Nephron progenitor cell (in vitro differentiated cells): ENCODE data around the gene GPHN.
A peak's percentile ranks its signal among the peaks of the same experiment; 100 is the strongest.

ENCODE experiments used
- DNase-seq: peaks from one replicate; pipeline ENCODE4 v3.0.0; 2021
- H3K27ac Mint-ChIP-seq: 2 replicates; pipeline ENCODE4 v1.8.0; 2021; ENCODE audit warnings: mild to moderate bottlenecking, moderate library complexity, mixed read lengths
- H3K27me3 Mint-ChIP-seq: 2 replicates; pipeline ENCODE4 v1.8.0; 2021; ENCODE audit warnings: mild to moderate bottlenecking, low read depth, mixed read lengths; ENCODE audit not compliant: poor library complexity
- H3K36me3 Mint-ChIP-seq: 2 replicates; pipeline ENCODE4 v1.8.0; 2021; ENCODE audit warnings: low read depth, mixed read lengths
- H3K4me1 Mint-ChIP-seq: 2 replicates; pipeline ENCODE4 v1.8.0; 2021; ENCODE audit warnings: mixed read lengths
- H3K4me3 Mint-ChIP-seq: 2 replicates; pipeline ENCODE4 v1.8.0; 2021; ENCODE audit warnings: mild to moderate bottlenecking, moderate library complexity, mixed read lengths
- H3K9me3 Mint-ChIP-seq: 2 replicates; pipeline ENCODE4 v1.8.0; 2021; ENCODE audit warnings: mild to moderate bottlenecking, moderate library complexity, mixed read lengths
- TF ChIP-seq, protein P1 (sequence below): fragments of 200-600 bp; sonication (generic); IDR thresholded peaks from 2 replicates; pipeline ENCODE4 v1.5.0; 2021; ENCODE audit warnings: antibody characterized with exemption

GPHN gene

DNA sequence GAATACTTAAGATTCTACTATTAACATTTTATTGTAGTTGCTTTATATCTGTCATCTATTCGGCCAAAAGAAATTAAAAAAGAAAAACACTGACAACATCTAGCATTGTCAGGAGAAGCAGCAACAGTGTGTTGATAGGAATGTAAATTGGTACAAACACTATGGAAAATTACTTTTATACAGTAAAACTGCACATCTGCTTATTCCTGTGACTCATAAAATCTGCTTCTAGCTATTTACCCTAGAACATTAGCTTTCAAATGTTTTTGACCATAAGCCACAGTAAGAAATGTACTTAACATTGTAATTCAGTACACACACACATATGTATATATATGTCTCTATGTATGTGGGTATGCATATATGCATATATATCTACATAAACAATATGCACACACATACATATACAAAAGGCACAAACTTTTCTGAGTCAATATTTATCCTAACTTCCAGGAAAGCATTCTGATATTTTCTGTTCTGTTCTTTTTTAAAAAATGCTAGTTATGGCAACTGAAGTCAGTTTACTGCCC lies 402.4 kb downstream of the GPHN start:
- H3K27me3 Mint-ChIP-seq = no peaks in the 10 kb centered on the region
- no peaks in the 10 kb centered on the region for H3K9me3 Mint-ChIP-seq
- no peaks in the 10 kb centered on the region for H3K36me3 Mint-ChIP-seq
- no peaks in the 10 kb centered on the region for H3K4me1 Mint-ChIP-seq
- TF ChIP-seq, protein P1, sequence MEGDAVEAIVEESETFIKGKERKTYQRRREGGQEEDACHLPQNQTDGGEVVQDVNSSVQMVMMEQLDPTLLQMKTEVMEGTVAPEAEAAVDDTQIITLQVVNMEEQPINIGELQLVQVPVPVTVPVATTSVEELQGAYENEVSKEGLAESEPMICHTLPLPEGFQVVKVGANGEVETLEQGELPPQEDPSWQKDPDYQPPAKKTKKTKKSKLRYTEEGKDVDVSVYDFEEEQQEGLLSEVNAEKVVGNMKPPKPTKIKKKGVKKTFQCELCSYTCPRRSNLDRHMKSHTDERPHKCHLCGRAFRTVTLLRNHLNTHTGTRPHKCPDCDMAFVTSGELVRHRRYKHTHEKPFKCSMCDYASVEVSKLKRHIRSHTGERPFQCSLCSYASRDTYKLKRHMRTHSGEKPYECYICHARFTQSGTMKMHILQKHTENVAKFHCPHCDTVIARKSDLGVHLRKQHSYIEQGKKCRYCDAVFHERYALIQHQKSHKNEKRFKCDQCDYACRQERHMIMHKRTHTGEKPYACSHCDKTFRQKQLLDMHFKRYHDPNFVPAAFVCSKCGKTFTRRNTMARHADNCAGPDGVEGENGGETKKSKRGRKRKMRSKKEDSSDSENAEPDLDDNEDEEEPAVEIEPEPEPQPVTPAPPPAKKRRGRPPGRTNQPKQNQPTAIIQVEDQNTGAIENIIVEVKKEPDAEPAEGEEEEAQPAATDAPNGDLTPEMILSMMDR = no peak
- no peak overlapping the region for H3K4me3 Mint-ChIP-seq
- DNase-seq = no peak
- H3K27ac Mint-ChIP-seq = no peak overlapping the region

DNA sequence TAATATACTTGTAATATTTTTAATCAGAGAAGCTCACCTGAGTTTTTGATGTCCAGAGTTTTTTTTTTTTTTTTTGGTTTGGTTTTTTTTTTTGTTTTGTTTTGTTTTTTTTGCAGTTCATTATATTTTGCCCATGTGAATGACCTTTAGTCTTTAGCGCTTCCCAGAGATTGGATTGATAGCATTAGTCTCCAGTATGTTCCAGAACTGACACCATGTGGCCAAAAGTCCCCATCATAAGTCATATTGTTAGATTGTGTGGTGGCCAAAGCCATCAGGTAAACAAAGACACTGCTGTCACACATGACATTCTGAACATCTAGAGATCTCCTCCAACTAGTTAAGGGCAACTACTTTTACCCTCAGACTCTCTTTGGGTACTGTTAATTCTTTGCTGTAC lies 408.5 kb downstream of the GPHN start:
- TF ChIP-seq, protein P1 = no peak
- H3K4me1 Mint-ChIP-seq = no peaks in the 10 kb centered on the region
- no peak overlapping the region for H3K4me3 Mint-ChIP-seq
- H3K27ac Mint-ChIP-seq = no peak overlapping the region
- no peak for DNase-seq
- peaks cover 10% of the 10 kb centered on the region for H3K9me3 Mint-ChIP-seq
- no peaks in the 10 kb centered on the region for H3K27me3 Mint-ChIP-seq
- peaks cover 16% of the 10 kb centered on the region for H3K36me3 Mint-ChIP-seq

DNA sequence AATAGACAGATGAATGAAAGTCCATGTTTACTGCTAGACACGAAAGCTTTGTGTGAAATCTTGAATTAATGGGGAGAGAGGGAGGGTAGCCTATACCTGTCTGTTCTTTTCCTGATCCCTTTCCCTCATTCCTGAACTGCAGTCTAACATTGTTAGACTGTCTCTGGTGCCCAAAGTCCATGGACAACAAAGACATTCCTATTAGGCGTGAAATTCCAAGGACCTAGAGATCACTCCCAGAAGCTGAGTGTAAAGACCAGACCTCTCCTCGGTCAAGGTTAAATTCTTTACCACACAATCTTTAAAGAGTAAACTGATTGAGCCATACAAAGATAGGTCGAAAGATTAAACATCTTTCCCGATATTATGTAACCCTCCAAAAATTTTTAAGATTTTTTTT lies 410.6 kb downstream of the GPHN start:
- H3K4me3 Mint-ChIP-seq = no peak overlapping the region
- H3K27me3 Mint-ChIP-seq = no peaks in the 10 kb centered on the region
- H3K9me3 Mint-ChIP-seq = peaks cover 17% of the 10 kb centered on the region
- TF ChIP-seq, protein P1 = no peak
- H3K4me1 Mint-ChIP-seq = no peaks in the 10 kb centered on the region
- H3K27ac Mint-ChIP-seq = peak overlapping the region; percentile 39
- no peak for DNase-seq
- peaks cover 32% of the 10 kb centered on the region for H3K36me3 Mint-ChIP-seq

DNA sequence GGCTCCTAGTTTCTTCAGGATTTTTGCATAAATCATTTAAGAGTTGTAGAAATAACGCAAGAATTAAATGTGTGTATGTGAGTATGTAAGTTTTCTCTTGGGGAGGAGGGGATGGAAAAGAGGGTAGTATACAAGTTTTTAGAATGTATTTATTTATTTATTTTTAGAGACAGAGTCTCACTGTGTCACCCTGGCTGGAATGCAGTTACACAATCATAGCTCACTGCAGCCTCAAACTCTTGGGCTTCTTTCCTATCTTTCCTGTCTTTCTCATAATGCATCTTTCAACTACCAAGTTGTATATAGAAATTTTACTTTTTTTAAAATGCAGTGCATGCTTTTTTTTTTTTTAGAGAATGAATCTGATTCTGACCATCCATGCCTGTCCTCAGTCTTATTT lies 412.2 kb downstream of the GPHN start:
- TF ChIP-seq, protein P1 = no peak
- H3K4me1 Mint-ChIP-seq = no peaks in the 10 kb centered on the region
- no peaks in the 10 kb centered on the region for H3K27me3 Mint-ChIP-seq
- peaks cover 36% of the 10 kb centered on the region for H3K36me3 Mint-ChIP-seq
- no peak overlapping the region for H3K4me3 Mint-ChIP-seq
- H3K27ac Mint-ChIP-seq = no peak overlapping the region
- peaks cover 17% of the 10 kb centered on the region for H3K9me3 Mint-ChIP-seq
- DNase-seq = no peak

DNA sequence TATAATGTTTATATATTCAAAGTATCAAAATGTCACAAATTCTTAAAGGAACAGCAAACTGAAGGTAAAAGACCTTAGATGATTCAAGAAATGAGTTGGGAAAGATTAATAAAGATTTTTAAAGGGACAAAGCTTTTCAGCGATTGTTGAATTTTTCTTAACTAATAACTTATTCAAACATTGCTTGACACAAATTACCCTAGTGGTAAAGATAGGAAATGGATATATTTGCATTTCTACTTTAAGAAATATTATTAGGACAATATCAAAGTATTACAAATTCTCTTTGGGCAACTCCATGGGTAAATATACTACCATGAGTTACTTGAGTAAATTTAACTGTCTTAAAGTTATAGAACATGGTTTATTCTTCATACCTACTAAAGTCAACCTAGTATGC lies 415.3 kb downstream of the GPHN start:
- TF ChIP-seq, protein P1 = no peak
- Mint-ChIP-seq H3K4me3 (no peak overlapping the region), H3K9me3 (peaks cover 17% of the 10 kb centered on the region), H3K27ac (no peak overlapping the region), H3K36me3 (peaks cover 56% of the 10 kb centered on the region), H3K4me1 (no peaks in the 10 kb centered on the region), H3K27me3 (no peaks in the 10 kb centered on the region)
- DNase-seq = no peak

DNA sequence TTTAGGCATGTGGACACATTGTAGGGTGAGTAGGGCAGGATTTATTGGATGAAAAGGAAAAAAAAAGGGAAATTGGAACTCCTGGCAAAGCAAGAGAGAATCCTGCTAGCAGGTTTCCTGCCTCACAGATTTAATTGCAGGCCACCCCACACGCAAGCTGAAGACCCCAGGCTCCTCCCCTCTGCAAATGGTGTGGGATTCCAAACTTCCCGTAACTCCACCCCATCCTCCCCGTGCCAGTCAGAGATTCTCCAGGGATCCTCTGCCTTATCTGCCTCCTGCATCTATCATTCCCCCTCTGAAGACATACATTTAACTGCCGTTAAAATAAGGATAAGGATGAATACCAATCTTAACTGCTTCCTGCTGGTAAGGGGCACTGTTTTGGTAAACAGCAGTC lies 431.5 kb downstream of the GPHN start:
- H3K27ac Mint-ChIP-seq = no peak overlapping the region
- no peak overlapping the region for H3K4me3 Mint-ChIP-seq
- no peaks in the 10 kb centered on the region for H3K4me1 Mint-ChIP-seq
- peaks cover 47% of the 10 kb centered on the region for H3K36me3 Mint-ChIP-seq
- no peak for DNase-seq
- H3K9me3 Mint-ChIP-seq = peaks cover 30% of the 10 kb centered on the region
- H3K27me3 Mint-ChIP-seq = no peaks in the 10 kb centered on the region
- TF ChIP-seq, protein P1 = no peak
